GM12865 (cell line): ENCODE data around the gene FABP7.

Experiments
- DNase-seq: peaks from one replicate; pipeline ENCODE4 v3.0.0; 2010; ENCODE audit warnings: low read depth
- H3K4me3 ChIP-seq: 2 replicates; pipeline ENCODE4 v1.5.1; 2011; ENCODE audit warnings: mild to moderate bottlenecking, low read depth, low read length, control low read depth
- TF ChIP-seq, protein P1 (sequence below): IDR thresholded peaks from 2 replicates; pipeline ENCODE4 v1.5.1; 2011; ENCODE audit warnings: low read length, control low read depth, low read depth, inconsistent platforms; ENCODE audit not compliant: insufficient read depth; ENCODE audit errors: missing control alignments

FABP7 gene

GRCh38 chr6:122809001-122809400 is 29.5 kb downstream of the FABP7 start:
- TF ChIP-seq, protein P1, sequence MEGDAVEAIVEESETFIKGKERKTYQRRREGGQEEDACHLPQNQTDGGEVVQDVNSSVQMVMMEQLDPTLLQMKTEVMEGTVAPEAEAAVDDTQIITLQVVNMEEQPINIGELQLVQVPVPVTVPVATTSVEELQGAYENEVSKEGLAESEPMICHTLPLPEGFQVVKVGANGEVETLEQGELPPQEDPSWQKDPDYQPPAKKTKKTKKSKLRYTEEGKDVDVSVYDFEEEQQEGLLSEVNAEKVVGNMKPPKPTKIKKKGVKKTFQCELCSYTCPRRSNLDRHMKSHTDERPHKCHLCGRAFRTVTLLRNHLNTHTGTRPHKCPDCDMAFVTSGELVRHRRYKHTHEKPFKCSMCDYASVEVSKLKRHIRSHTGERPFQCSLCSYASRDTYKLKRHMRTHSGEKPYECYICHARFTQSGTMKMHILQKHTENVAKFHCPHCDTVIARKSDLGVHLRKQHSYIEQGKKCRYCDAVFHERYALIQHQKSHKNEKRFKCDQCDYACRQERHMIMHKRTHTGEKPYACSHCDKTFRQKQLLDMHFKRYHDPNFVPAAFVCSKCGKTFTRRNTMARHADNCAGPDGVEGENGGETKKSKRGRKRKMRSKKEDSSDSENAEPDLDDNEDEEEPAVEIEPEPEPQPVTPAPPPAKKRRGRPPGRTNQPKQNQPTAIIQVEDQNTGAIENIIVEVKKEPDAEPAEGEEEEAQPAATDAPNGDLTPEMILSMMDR, result no peak
- DNase-seq, result no peak
- H3K4me3 ChIP-seq, result no peak overlapping the region

- no peak for DNase-seq
- H3K4me3 ChIP-seq, result no peak overlapping the region
- TF ChIP-seq, protein P1, result no peak
Measured at GRCh38 chr6:122809691-122810090, 30.2 kb downstream of the FABP7 start.

GRCh38 chr6:122810189-122810588 is 30.7 kb downstream of the FABP7 start:
- DNase-seq, result no peak
- TF ChIP-seq, protein P1, result no peak
- H3K4me3 ChIP-seq, result no peak overlapping the region

GRCh38 chr6:122817358-122817757 is 37.8 kb downstream of the FABP7 start:
- DNase-seq, result no peak
- TF ChIP-seq, protein P1, result no peak
- no peak overlapping the region for H3K4me3 ChIP-seq

- TF ChIP-seq, protein P1, result no peak
- DNase-seq, result no peak
- no peak overlapping the region for H3K4me3 ChIP-seq
Measured at GRCh38 chr6:122817766-122818165, 38.2 kb downstream of the FABP7 start.

GRCh38 chr6:122818866-122819265 is 39.4 kb downstream of the FABP7 start:
- no peak for DNase-seq
- no peak overlapping the region for H3K4me3 ChIP-seq
- TF ChIP-seq, protein P1, result no peak

DNA sequence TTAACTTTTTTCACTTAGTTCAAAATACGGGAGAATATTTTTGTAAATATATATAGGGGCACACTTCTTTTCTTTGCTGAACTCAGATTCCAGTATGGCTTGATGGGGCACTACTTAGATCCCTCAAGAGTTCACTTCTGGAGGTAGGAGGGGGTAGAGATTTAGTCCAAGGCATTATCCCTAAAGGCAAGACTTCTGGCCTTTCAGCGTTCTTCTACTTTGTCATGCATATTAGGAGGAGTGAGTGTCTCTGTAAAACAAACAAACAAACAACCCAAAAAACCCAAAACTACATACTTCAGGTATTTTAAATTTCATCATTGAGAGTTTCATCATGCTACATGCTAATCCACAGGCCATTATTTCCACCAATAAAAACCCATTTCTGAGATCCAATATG is 41.6 kb downstream of the FABP7 start:
- TF ChIP-seq, protein P1, result no peak
- no peak overlapping the region for H3K4me3 ChIP-seq
- DNase-seq, result no peak
